Muscle of back (tissue), 11 donors: Measurements from ENCODE around the gene PAPSS1. TPM values are rescaled to one million over a fixed set of nuclear protein-coding genes. Genes with fewer than 3 reads are reported as not detected.
"Not testable (repeated sequence)": the region's sequence is repeated elsewhere in the genome, so short reads cannot be mapped to it uniquely, and the experiment has no call there.

Experiments
- DNase-seq, 3 donors: peaks; one replicate each; pipeline versions ENCODE4 v3.0.0 to v3.0.0-alpha.2; 2013
- polyA plus RNA-seq, 10 donors: library from polyadenylated mRNA; unstranded; fragments of 120-200 nt; gene quantifications; one replicate each; pipeline ENCODE4 v1.2.1, GENCODE V29; 2013; ENCODE audit not compliant: insufficient read length in 10 of 10

PAPSS1 gene
- polyA plus RNA-seq, 10 donors, result 38.9 to 56.6 (median 50.4) TPM

DNA sequence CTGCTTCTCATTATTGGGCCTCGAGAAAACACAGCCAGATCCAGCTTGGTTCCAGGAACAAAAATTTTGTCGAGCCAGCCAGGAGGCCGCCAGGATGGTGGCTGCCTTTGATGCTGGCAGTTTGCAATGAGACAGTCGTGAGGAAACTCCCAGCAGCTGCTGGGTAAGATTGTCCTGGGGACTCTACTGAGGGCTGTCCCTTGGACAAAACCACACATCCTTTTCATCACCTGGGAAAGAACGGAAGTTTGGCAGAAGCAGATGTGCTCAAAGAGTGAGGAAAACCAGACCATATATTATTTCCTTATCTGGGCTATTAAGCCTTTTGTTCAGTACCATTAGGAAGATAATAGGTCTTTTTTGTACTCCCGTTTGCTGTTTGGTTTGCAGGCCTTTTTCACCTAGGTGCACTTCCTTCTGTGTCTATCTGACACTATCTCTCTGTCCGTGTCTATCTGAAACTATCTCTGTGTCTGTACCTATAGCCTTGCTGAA, 13.4 kb upstream of the PAPSS1 start:
- DNase-seq, result peak in 1 of 3 donors; percentile 64

DNA sequence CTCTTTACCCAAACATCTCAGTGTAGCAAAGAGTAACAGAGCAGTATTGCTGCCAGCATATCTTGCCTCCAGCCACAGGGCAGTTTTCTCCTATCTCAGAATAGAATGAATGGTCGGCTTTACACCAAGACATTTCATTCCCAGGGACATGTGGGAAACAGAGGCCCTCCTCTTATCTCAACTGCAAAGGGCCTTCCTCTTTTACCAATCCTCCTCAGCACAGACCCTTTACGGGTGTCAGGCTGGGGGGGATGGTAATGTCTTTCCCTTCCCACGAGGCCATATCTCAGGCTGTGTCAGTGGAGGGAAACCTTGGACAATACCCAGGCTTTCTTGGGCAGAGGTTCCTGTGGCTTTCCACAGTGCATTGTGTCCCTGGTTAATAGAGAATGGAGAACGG, 9.0 kb upstream of the PAPSS1 start:
- not testable (repeated sequence) for DNase-seq

DNA sequence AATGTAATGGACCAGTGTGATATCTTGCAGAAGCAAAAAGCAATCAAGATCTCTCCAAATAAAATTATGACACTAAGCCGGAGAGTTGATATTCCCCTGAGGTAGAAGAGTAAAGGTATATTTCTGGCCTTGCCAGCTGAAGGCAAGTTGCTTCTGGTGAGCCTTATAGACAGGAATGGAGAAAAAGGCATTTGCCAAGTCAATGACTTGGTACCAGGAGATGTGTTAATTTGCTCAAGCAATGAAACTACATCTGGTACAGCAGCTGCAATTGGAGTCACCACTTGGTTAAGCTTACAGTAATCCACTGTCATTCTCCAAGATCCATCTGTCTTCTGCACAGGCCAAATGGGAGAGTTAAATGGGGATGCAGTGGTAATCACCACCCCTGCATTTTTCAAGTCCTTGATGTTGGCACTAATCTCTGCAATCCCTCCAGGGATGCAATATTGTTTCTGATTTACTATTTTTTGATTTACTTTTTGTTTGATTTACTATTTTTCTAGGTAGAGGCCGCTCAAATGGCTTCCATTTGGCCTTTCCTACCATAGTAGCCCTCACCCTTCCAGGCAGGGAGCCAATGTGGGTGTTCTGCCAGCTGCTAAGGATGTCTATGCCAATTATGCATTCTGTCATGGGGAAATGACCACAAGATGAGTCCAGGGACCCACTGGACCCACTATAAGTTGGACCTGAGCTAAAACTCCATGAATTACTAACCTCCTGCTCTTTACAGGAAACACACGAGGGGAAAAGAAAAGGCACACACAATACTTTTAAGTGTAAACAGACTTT, 6.3 kb upstream of the PAPSS1 start:
- peak in 1 of 3 donors; percentile 43 for DNase-seq

DNA sequence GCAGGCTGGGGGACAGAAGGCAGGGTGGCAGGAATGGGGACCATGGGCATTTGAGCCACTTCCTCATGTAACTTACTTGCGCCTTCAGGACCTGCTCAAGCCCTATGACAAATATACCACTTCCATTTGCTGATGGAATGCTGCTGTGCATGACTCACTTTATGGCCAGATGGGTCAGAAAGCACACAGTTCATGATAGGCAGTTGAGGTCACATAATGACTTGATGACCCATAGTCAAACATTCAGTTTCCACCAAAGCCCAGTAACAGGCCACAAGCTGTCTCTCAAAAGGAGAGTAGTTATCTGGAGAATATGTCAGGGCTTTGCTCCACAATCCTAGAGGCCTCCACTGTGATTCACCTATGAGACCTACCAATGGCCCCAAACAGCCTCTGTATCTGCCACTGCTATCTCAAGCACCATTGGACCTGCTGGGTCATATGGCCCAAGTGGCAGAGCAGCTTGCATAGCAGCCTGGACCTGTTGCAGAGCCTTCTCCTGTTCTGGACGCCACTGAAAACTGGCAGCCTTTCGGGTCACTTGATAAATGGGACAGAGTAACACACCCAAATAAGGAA, 5.3 kb upstream of the PAPSS1 start:
- DNase-seq, result no peak

DNA sequence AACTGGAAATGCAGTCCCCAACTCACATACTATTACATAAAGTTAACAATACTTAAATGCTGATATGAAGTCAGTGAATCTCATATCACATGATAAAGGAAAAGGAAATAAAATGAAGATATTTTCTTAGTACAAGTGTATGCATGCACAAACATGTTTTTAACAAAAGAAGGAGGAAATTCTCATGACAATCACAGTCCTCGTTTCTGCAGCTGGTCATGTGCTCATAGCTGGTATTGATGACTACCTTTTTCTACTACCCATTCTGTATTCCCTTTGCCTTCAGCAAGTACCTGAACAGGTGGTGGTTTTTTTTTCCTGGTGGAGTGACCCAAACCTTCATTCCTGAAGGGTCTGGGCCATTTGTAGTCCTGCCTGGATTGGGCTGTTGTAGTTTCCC, 3.3 kb upstream of the PAPSS1 start:
- not testable (repeated sequence) for DNase-seq

DNA sequence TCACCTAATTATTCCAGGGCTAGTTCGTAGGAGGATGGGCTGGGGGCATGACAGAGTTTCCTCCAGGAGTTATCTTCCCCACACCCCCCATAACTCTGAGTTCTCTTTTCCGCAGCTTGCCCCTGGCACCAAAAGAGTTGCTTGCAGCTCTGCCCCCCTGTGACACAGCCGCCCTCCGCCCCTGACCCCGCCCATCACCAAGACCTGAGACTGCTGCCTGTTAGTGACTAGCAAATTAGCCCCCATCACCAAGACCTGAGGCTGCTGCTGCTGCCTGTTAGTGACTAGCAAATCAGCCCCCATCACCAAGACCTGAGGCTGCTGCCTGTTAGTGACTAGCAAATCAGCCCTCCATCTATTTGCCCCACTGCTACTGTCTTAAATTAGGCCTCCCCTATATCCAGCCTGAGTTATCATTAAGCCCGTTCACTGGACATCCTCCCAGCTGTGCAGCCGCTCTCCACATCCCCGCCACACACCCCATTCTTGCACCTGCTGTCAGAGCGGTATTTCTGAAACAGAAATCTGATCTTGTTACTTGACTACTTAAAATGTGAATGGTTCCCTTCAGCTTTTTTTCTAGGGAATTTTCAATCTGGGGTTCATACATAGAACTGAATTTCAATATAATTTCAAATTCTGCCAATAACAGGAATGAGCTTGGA, 1.5 kb upstream of the PAPSS1 start:
- peak in 1 of 3 donors; percentile 35 for DNase-seq

DNA sequence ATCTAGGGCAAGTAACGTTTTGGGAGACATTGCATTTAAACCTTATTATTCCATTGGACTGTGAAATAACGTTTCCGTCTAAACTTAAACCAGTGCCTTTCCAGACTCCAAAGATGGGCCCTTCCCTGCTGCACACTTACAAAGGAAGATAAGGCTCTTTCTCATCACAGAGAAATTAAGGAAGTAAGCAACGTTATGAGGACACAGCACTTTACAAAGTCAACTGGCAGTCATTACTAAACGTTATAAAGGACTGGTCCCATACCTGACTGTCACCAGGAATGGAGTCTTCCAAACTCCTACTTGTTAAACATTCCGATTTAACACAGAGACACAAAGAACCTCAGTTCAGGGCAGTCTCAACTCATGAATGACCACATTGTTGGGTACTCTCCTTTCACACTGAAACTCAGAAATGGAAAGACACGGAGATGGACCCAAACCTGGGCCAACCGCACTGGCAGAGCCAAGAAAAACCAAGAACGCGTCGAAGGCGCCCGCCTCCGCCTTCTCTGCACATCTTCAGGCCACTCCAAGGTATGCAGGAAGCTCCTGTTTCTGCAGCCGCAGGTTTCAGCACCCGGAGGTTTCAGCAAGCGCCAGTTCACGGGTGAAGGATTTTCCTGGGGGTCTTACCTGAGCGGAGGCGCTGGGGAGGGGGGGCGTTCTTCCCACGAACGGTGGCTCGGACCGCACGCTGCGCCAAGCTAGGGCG, 670 bp downstream of the PAPSS1 start:
- DNase-seq, result peak in 1 of 3 donors; percentile 69

DNA sequence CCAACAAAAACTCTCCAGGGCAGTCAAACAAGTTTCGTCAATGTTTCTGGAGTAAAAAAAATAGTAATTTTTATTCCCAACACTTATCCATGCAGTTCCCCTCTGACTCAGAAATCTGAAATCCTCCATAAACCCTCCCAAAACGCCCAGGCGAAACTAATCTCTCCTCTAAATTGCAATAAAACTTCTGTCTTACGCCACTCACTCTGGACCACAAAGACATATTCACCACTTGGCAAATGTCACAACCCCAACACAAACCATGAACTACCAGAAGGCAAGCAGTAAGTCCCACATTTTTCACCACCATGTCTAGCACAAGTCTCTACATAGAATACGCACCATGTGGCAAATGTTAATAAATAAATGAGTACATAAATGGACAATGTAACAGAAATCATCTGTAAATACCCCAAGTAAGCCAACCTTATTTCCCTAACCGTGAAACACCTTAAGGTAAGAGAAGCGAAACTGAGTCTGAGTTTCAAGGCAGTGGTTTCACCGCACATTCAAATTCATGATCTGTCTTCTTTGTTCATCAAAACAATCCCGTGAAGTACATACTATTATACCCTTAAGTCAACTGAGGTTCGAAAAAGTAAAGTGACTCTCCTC, 1.6 kb downstream of the PAPSS1 start:
- no peak for DNase-seq

DNA sequence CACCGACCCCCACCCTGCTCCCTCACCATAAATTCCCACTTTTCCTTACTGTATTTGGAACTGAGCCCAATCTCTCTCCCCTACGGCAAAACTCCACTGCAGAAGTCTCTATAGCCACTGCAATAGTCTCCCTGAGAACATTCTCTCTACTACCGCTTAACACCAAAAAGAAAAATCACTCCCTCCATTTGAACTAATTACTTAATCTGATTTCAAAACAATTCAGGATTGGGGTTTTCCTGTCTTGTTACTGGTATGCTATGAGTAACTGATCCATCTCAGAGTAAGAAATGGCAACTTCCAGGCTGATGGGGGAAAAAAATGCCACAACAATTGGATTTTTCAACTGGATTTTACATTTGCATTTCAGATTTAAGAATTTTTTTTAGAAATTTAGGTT, 5.8 kb downstream of the PAPSS1 start:
- no peak for DNase-seq

DNA sequence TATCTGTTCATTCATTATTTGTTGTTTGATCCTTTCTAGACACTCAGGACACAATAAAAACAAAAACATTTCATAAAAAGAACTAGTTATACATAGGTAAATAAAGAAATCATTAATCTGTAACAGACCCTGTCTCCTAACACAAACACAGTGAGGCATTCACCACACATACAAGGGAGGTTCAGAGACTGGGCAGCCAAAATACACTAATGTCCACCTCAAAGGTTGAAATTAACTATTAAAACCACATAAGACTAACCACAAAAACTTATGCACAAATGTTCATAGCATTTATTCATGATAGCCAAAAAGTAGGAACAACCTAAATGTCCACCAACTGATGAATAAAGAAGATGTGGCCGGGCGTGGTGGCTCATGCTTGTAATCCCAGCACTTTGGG, 7.8 kb downstream of the PAPSS1 start:
- no peak for DNase-seq

DNA sequence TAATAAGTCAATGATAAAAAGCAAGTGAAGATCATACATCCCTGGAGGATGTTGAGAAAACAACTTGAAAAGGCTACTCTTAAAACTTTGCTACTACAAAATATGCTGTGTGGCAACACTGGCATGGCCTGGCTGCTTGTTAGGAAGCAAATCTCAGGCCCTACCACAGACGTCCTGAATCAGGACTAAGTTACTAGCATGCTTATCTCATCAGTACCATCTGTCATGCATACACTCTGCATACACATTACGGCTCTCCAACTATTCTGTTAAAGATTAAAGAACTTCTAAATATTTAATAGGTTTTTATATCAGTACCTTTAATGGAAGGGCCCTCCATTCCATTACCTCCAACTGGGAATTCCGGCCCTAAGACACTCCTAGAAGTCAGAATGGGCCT, 8.2 kb downstream of the PAPSS1 start:
- no peak for DNase-seq

- DNase-seq, result no peak
Observed at GRCh38 chr4:107710493-107711459, 9.3 kb downstream of the PAPSS1 start.

GRCh38 chr4:107709916-107710315, 10.1 kb downstream of the PAPSS1 start:
- no peak for DNase-seq

DNA sequence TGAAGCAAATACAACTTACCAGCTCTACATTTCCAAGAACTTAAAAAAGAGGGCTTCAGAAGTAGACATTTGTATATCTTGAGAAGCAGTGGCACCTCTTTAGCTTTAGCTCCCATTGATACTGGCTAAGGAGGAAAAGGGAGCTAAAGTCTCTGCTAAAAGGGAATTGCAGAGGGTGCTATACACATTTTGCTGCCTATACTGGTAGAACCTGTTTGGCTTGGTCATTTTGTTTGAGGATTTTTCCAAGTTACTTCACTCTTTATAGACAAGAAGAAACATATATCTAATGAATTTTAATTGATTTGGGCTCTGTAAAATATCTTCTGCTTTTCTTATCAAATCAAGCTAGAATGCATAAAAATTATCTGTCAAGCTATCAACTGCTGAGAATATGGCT, 11.8 kb downstream of the PAPSS1 start:
- no peak for DNase-seq

DNA sequence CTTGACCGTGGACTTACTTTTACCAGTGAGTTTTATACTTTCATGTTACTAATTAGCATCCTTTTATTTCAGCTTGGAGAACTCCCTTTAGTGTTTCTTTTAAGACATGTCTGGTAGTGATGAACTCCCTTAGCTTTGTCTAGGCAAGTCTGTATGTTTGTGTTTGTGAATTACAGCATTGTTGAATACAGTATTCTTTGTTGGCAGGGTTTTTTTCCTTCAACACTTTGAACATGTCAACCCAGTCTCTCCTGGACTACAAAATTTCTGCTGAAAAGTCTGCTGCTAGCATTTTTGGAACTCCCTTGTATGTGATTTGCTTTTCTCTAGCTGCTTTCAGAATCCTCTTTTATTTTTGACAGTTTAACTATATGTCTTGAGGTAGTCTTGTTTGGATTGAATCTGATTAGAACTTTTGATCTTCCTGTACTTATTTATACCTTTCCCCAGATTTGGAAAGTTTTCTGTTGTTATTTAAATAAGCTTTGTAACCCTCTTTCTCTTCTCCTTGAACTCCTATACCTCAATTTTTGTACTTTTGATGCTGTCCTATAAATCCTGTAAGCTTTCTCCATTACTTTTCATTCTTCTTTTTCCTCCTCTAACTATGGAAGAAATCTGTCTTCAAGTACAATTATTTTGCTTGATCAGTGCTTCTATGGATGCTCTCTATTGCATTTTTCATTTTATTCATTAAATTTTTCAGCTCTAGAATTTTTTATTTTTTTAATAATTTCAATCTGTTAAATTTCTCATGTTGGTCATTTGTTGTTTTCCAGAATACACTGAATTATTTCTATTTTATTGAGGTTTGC, 14.1 kb downstream of the PAPSS1 start:
- DNase-seq, result no peak

- no peak for DNase-seq
Observed at GRCh38 chr4:107701565-107701964, 18.5 kb downstream of the PAPSS1 start.

GRCh38 chr4:107699466-107700206, 20.4 kb downstream of the PAPSS1 start:
- DNase-seq, result no peak

- DNase-seq, result not testable (repeated sequence)
Observed at GRCh38 chr4:107696187-107696586, 23.8 kb downstream of the PAPSS1 start.

DNA sequence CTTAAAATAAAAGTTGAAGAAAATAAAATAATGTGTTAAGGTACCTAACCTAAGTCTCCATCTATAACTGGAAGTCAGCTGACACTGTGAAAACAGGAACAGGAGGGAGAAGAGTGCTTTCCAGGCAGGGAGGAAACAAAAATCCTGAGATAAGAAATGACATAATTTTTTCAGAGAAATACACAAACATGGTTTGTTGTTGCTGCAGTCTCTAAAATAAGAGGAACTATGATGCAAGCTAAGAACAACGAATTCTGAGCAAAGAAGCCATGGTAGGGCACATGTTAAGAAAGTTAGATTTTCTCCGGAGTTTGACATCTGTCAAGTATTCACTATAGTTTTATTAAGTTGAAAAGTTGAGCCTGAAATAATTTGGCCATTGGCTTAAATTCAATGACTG, 26.9 kb downstream of the PAPSS1 start:
- no peak for DNase-seq
